RWPE2 (cell line): Measurements from ENCODE around the gene PADI2.
"Not testable (repeated sequence)": the region's sequence is repeated elsewhere in the genome, so short reads cannot be mapped to it uniquely, and the experiment has no call there.

ENCODE experiments used
- ATAC-seq: fragments of 200-7000 bp; cut with Tn5 transposase; 3 replicates; pipeline ENCODE4 v1.9.1; 2021; ENCODE audit warnings: low read depth
- DNase-seq: peaks from one replicate; pipeline ENCODE4 v3.0.0-alpha.2; 2020; ENCODE audit warnings: low spot score
- H3K27ac ChIP-seq: fragments of 450-650 bp; 2 replicates; pipeline ENCODE4 v1.5.1; 2017; ENCODE audit warnings: mild to moderate bottlenecking; ENCODE audit not compliant: poor library complexity, severe bottlenecking
- H3K27me3 ChIP-seq: fragments of 250-450 bp; sonication (Bioruptor Pico); 2 replicates; pipeline ENCODE4 v1.5.1; 2021; ENCODE audit warnings: mild to moderate bottlenecking, moderate library complexity; ENCODE audit not compliant: insufficient read depth, poor library complexity, severe bottlenecking
- H3K36me3 ChIP-seq: fragments of 250-450 bp; sonication (Bioruptor Pico); 2 replicates; pipeline ENCODE4 v1.5.1; 2020; ENCODE audit warnings: low read depth, mild to moderate bottlenecking, moderate library complexity
- H3K4me1 ChIP-seq: fragments of 250-450 bp; sonication (Bioruptor Pico); 2 replicates; pipeline ENCODE4 v1.5.1; 2021; ENCODE audit warnings: mild to moderate bottlenecking, moderate library complexity; ENCODE audit not compliant: insufficient read depth, poor library complexity, severe bottlenecking
- H3K4me3 ChIP-seq: fragments of 250-450 bp; sonication (Bioruptor Pico); 2 replicates; pipeline ENCODE4 v1.5.1; 2021; ENCODE audit warnings: mild to moderate bottlenecking, moderate library complexity; ENCODE audit not compliant: severe bottlenecking
- H3K9me3 ChIP-seq: fragments of 250-450 bp; sonication (Bioruptor Pico); 2 replicates; pipeline ENCODE4 v1.5.1; 2021; ENCODE audit warnings: mild to moderate bottlenecking, moderate library complexity; ENCODE audit not compliant: severe bottlenecking
- CTCF ChIP-seq: fragments of 450-650 bp; IDR thresholded peaks from one replicate; pipeline ENCODE4 v1.5.1; 2017; ENCODE audit warnings: mild to moderate bottlenecking, moderate library complexity; ENCODE audit not compliant: poor library complexity, severe bottlenecking

Gene PADI2

DNA sequence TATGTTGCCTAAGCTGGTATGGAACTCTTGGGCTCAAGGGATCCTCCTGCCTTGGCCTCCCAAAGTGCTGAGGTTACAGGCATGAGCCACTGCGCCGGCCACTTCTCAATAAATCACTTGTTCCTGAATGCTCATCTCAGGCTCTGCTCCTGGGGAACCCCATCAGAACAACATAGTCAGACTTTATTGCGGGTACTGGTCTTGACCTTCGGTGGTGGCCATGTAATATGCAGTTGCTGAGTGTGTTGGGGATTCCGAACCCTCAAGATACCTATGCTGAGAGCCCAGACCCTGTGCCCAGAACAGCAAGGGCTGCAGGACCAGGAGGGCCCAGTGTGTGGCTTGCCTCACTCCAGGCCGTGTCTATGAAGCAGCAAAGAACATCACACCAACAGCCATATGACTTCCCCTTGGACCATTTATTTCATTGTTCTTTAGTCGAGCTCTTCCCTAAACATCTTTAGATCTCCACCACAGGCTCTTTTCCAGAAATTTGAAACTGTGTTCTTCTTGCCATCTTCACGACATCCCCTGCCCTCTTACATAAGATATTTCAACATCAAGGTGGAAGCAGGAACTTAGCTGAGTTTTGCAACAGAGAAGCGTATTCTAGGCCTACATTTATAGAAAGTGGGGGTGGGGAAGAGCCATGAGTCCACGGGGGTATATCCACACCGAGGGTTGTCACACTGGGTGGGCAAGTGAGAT lies 52.7 kb downstream of the PADI2 start:
- Histone ChIP-seq H3K4me1 (peaks cover 6% of the 10 kb centered on the region), H3K9me3 (peaks cover 6% of the 10 kb centered on the region), H3K36me3 (no peaks in the 10 kb centered on the region; the same call in 1 of the 2 replicates), H3K27me3 (no peaks in the 10 kb centered on the region), H3K27ac (no peak overlapping the region), H3K4me3 (no peak overlapping the region)
- no peak for DNase-seq
- no peak for ATAC-seq
- TF ChIP-seq CTCF: no peak

GRCh38 chr1:17065666-17066065 lies 53.6 kb downstream of the PADI2 start:
- TF ChIP-seq CTCF: no peak
- ATAC-seq: no peak
- no peak for DNase-seq
- H3K27ac ChIP-seq: no peak overlapping the region
- no peaks in the 10 kb centered on the region; the same call in 1 of the 2 replicates for H3K36me3 ChIP-seq
- no peak overlapping the region for H3K4me3 ChIP-seq
- peaks cover 6% of the 10 kb centered on the region for H3K9me3 ChIP-seq
- H3K27me3 ChIP-seq: no peaks in the 10 kb centered on the region
- H3K4me1 ChIP-seq: peaks cover 6% of the 10 kb centered on the region

DNA sequence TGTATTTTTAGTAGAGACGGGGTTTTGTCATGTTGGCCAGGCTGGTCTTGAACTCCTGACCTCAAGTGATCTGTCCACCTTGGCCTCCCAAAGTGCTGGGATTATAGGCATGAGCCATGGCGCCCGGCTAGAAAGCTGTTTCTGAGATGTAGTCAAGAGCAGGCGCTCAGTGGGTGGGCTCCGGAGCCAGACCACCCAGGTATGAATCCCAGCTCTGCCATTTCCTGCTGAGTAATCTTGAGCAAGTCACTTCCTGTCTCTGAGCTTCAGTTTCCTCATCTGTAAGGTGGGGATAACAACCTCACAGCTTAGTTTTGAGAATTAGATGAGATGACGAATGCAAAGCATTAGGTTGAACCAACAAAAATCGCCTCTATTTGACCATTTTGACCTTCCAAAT lies 56.5 kb downstream of the PADI2 start:
- not testable (repeated sequence) for ATAC-seq, H3K27me3 ChIP-seq, H3K4me1 ChIP-seq, H3K9me3 ChIP-seq, H3K4me3 ChIP-seq, H3K36me3 ChIP-seq, DNase-seq
- H3K27ac ChIP-seq: peak overlapping the region; percentile 22

- Histone ChIP-seq H3K27ac (no peak overlapping the region), H3K4me3 (no peak overlapping the region), H3K36me3 (no peaks in the 10 kb centered on the region; the same call in 1 of the 2 replicates), H3K4me1 (peaks cover 6% of the 10 kb centered on the region), H3K9me3 (peaks cover 6% of the 10 kb centered on the region), H3K27me3 (no peaks in the 10 kb centered on the region)
- ATAC-seq (no peak), DNase-seq (no peak)
- no peak for TF ChIP-seq CTCF
These were observed 57.4 kb downstream of the PADI2 start for GRCh38 chr1:17061892-17062291.

- no peak for ATAC-seq
- H3K27me3 ChIP-seq: no peaks in the 10 kb centered on the region
- no peaks in the 10 kb centered on the region; the same call in 1 of the 2 replicates for H3K36me3 ChIP-seq
- no peak overlapping the region for H3K4me3 ChIP-seq
- DNase-seq: no peak
- TF ChIP-seq CTCF: no peak
- H3K9me3 ChIP-seq: peaks cover 6% of the 10 kb centered on the region
- H3K27ac ChIP-seq: no peak overlapping the region
- H3K4me1 ChIP-seq: peaks cover 6% of the 10 kb centered on the region
These were observed 57.8 kb downstream of the PADI2 start for GRCh38 chr1:17061486-17061885.
